ENCODE results near the gene CDH26. TPM values are rescaled to one million over a fixed set of nuclear protein-coding genes. Genes with fewer than 3 reads are reported as not detected.

CDH26 gene
- total and polyA plus RNA-seq, 10 of the 15 experiments (the other 5 are each of a cell fraction or from before 2014, with no cell fraction given) = 0.03 to 0.19 (median 0.08) TPM; not detected in 4

DNA sequence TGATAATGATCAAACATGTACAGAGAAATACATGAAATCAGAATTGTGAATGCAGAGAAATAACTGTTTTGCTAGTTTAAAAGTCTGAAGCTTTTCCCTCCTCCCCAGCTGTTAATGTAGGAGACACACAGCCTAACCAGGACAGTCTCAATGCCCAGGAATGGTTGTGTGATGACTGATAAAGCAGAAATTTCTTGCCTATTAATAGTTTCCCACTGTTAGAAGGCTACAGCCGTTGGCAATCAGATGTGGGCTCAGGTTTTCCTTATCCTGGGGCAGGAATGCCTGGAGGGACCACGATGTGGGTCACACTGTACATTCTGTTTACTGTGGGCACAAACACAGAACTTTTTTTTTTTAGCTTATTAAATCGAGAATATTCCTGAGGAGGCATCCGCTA is 20.0 kb upstream of the CDH26 start:
- peaks cover 14% of the 10 kb centered on the region for H3K79me2 ChIP-seq (ENCODE audit: control insufficient read depth, insufficient read depth, low read length)
- no peak overlapping the region for H3K27ac ChIP-seq (ENCODE audit: control insufficient read depth, insufficient read depth)
- ChIA-PET RAD21 (ENCODE audit: unreplicated experiment) (interaction anchor here (1.8 kb wide), 1 partner anchor 10 kb away, joined by 4 read pairs; no protein-coding TSS in a partner anchor), CTCF (interaction anchor here (1.7 to 9.5 kb wide), 2 partner anchors 12 to 14 kb away, joined by 4 to 173 read pairs; no protein-coding TSS in a partner anchor), POLR2A (no interaction called here), SMC1A (ENCODE audit: uncharacterized antibody, unreplicated experiment) (interaction anchor here (0.9 to 1.4 kb wide), 2 partner anchors 11 to 12 kb away, joined by 3 read pairs; no protein-coding TSS in a partner anchor)
- 92% methylated on average over 4 of the region's 4 CpGs for WGBS (ENCODE audit: insufficient coverage, insufficient replicate concordance, low lambda C conversion rate, missing lambda C conversion rate)
- no peak overlapping the region for H2AFZ ChIP-seq (ENCODE audit: control insufficient read depth, low read depth, low read length)
- no peaks in the 10 kb centered on the region for H3K9me3 ChIP-seq (replicated peaks; ENCODE audit: control insufficient read depth, insufficient read depth, low read length)
- no peaks in the 10 kb centered on the region for H4K20me1 ChIP-seq (ENCODE audit: control insufficient read depth, insufficient read depth)
- no peaks in the 10 kb centered on the region; a peak in 1 of 4 replicates for H3K36me3 ChIP-seq (ENCODE audit: control insufficient read depth in 2 of 2, insufficient read depth in 2 of 2, low read length in 1 of 2)
- ATAC-seq (no peak), DNase-seq (ENCODE audit: low read depth, low spot score) (no peak), FAIRE-seq (no peak)
- peak overlapping the region; percentile 81 for H3K4me2 ChIP-seq (ENCODE audit: control insufficient read depth, insufficient read depth)
- intact Hi-C loops (cut with micrococcal nuclease; ENCODE audit: unreplicated experiment) (no loop called here), in situ Hi-C loops (cut with MboI) (no loop called here)
- H3K4me1 ChIP-seq (ENCODE audit: control insufficient read depth, insufficient read depth, low read length) = peaks cover 10% of the 10 kb centered on the region
- no peak overlapping the region; the same call in 1 of the 2 replicates for H3K9ac ChIP-seq (ENCODE audit: control insufficient read depth, insufficient read depth, low read length)
- BruUV-seq (replicated peaks) = no TSS peak
- H3K27me3 ChIP-seq (replicated peaks in 1 of 2; ENCODE audit: control insufficient read depth in 2 of 2, insufficient read depth in 2 of 2, low read length in 1 of 2) = no peaks in the 10 kb centered on the region
- peak overlapping the region; percentile 99; the same call in 1 of the 2 replicates for H3K4me3 ChIP-seq
- TF ChIP-seq ZBED1 (IDR thresholded peaks at IDR 0.05; ENCODE audit: borderline replicate concordance) (no peak), E2F4 (IDR thresholded peaks at IDR 0.05; ENCODE audit: low read depth, low read length) (no peak), NFIC (IDR thresholded peaks at IDR 0.05; ENCODE audit: low read depth, low read length) (no peak), ZBTB4 (CRISPR knock-in tag; IDR thresholded peaks at IDR 0.05) (no peak), PBX3 (IDR thresholded peaks at IDR 0.05; ENCODE audit: insufficient replicate concordance, low read depth, low read length) (no peak), PKNOX1 (IDR thresholded peaks at IDR 0.05) (no peak), PML (IDR thresholded peaks at IDR 0.05; ENCODE audit: low read length) (no peak), RAD21 (IDR thresholded peaks at IDR 0.05; ENCODE audit: insufficient read depth, low read depth, low read length) (no peak), CBX5 (IDR thresholded peaks at IDR 0.05; ENCODE audit: low read depth) (no peak)
- TF ChIP-seq, protein P1, sequence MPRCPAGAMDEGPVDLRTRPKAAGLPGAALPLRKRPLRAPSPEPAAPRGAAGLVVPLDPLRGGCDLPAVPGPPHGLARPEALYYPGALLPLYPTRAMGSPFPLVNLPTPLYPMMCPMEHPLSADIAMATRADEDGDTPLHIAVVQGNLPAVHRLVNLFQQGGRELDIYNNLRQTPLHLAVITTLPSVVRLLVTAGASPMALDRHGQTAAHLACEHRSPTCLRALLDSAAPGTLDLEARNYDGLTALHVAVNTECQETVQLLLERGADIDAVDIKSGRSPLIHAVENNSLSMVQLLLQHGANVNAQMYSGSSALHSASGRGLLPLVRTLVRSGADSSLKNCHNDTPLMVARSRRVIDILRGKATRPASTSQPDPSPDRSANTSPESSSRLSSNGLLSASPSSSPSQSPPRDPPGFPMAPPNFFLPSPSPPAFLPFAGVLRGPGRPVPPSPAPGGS (IDR thresholded peaks at IDR 0.05; ENCODE audit: borderline replicate concordance, insufficient read depth, low read depth, low read length, poor library complexity, severe bottlenecking) = no peak
